Keratinocyte (primary cell): ENCODE measurements around the gene C2orf69. TPM values are rescaled to one million over a fixed set of nuclear protein-coding genes. Genes with fewer than 3 reads are reported as not detected.

Experiments used
- DNase-seq: peaks from one replicate; pipeline ENCODE4 v3.0.0-alpha.2; 2011; ENCODE audit warnings: low read depth, missing footprints, low spot score
- FAIRE-seq: peaks from 2 replicates; lab custom pipeline; 2011; peaks lifted over from hg19 to GRCh38; lab: Jason Lieb, UNC
- H2AFZ ChIP-seq: 2 replicates; pipeline ENCODE4 v1.6.0; 2012; ENCODE audit warnings: low read length, control low read depth, inconsistent platforms; ENCODE audit not compliant: control insufficient read depth
- H3K27ac ChIP-seq: 2 replicates; pipeline ENCODE4 v1.5.1; 2011; ENCODE audit warnings: low read length; ENCODE audit not compliant: control insufficient read depth, insufficient read depth
- H3K27me3 ChIP-seq: 3 replicates; pipeline ENCODE4 v1.6.0; 2011; ENCODE audit warnings: low read length; ENCODE audit not compliant: control insufficient read depth, insufficient read depth; ENCODE audit errors: extremely low read depth
- H3K36me3 ChIP-seq, 2 experiments: 2 replicates in 1 of 2; 3 replicates in 1 of 2; pipeline ENCODE4 v1.5.1; 2011; ENCODE audit warnings: low read length in 2 of 2, mild to moderate bottlenecking in 1 of 2; ENCODE audit not compliant: control insufficient read depth in 2 of 2, insufficient read depth in 2 of 2; ENCODE audit errors: extremely low read depth in 1 of 2
- H3K4me1 ChIP-seq: 3 replicates; pipeline ENCODE4 v1.5.1; 2011; ENCODE audit warnings: low read length; ENCODE audit not compliant: control insufficient read depth, insufficient read depth; ENCODE audit errors: extremely low read depth
- H3K4me2 ChIP-seq: 3 replicates; pipeline ENCODE4 v1.6.0; 2011; ENCODE audit warnings: low read depth, low read length; ENCODE audit not compliant: control insufficient read depth, insufficient read depth; ENCODE audit errors: extremely low read depth
- H3K4me3 ChIP-seq, 3 experiments: fragments of 200-600 bp in 1 of 3; sonication (generic) in 1 of 3; 2 replicates in 2 of 3; 3 replicates in 1 of 3; pipeline ENCODE4 v1.5.1; 2011 to 2016; ENCODE audit warnings: low read length in 3 of 3, mild to moderate bottlenecking in 3 of 3, control low read depth in 2 of 3, inconsistent platforms in 1 of 3, low read depth in 1 of 3, mixed read lengths in 1 of 3, mixed run types in 1 of 3, moderate library complexity in 1 of 3; ENCODE audit not compliant: control insufficient read depth in 2 of 3, insufficient read depth in 2 of 3; ENCODE audit errors: extremely low read depth in 1 of 3
- H3K79me2 ChIP-seq: 2 replicates; pipeline ENCODE4 v1.6.0; 2012; ENCODE audit warnings: low read length; ENCODE audit not compliant: control insufficient read depth, insufficient read depth
- H3K9ac ChIP-seq: 3 replicates; pipeline ENCODE4 v1.6.0; 2011; ENCODE audit warnings: low read length; ENCODE audit not compliant: control insufficient read depth, insufficient read depth; ENCODE audit errors: extremely low read depth
- H3K9me1 ChIP-seq: 3 replicates; pipeline ENCODE4 v1.6.0; 2011; ENCODE audit warnings: low read length; ENCODE audit not compliant: control insufficient read depth, insufficient read depth; ENCODE audit errors: extremely low read depth
- H3K9me3 ChIP-seq: 2 replicates; pipeline ENCODE4 v1.5.1; 2012; ENCODE audit warnings: low read depth, low read length; ENCODE audit not compliant: control insufficient read depth
- H4K20me1 ChIP-seq: 3 replicates; pipeline ENCODE4 v1.6.0; 2011; ENCODE audit warnings: low read length; ENCODE audit not compliant: control insufficient read depth, insufficient read depth; ENCODE audit errors: extremely low read depth
- CTCF ChIP-seq, 3 experiments: IDR thresholded peaks in 1 of 3; conservative IDR thresholded peaks in 1 of 3; optimal IDR thresholded peaks in 1 of 3; 2 replicates in 2 of 3; 3 replicates in 1 of 3; pipeline versions ENCODE3 to v1.5.1; 2011; ENCODE audit warnings: low read length in 3 of 3, mild to moderate bottlenecking in 3 of 3, moderate library complexity in 2 of 3, control low read depth in 1 of 3, inconsistent platforms in 1 of 3; ENCODE audit not compliant: insufficient read depth in 2 of 3; ENCODE audit errors: extremely low read depth in 1 of 3
- EZH2 ChIP-seq: IDR thresholded peaks from one replicate; pipeline ENCODE4 v1.6.1; 2012; ENCODE audit warnings: inconsistent platforms, mild to moderate bottlenecking, low read length, moderate library complexity
- dilution Hi-C: fragments of 300-500 bp; cut with MboI; formaldehyde crosslinking; loops from one replicate; pipeline ENCODE4 v1.7.0; 2020; ENCODE audit warnings: low sequenced_read_pairs; ENCODE audit not compliant: extremely low pct_ligation_motif_present
- polyA plus RNA-seq, 5 experiments: library from polyadenylated mRNA; depleted of rRNA in 3 of 5; stranded (reverse) in 3 of 5; stranded (forward) in 1 of 5; unstranded in 1 of 5; fragments of >200 nt; gene quantifications; 1 replicate in 1 of 5; 2 replicates in 3 of 5; 3 replicates in 1 of 5; pipeline versions ENCODE4 v1.2.1 to v1.2.3, GENCODE V29; 2011 to 2012; ENCODE audit warnings: missing spikeins in 2 of 5, low read depth in 1 of 5, low replicate concordance in 1 of 5

Gene C2orf69
- polyA plus RNA-seq, 1 donor (not counting 4 experiments of a cell fraction or from before 2014, with no cell fraction given), result 8.6 TPM

GRCh38 chr2:199932312-199932855, 21.3 kb downstream of the C2orf69 start:
- Histone ChIP-seq H4K20me1 (no peaks in the 10 kb centered on the region), H2AFZ (no peak overlapping the region), H3K79me2 (no peaks in the 10 kb centered on the region), H3K4me1 (no peaks in the 10 kb centered on the region), H3K27ac (no peak overlapping the region), H3K36me3 (peaks cover 5 to 6% of the 10 kb centered on the region in 2 experiments), H3K27me3 (no peaks in the 10 kb centered on the region), H3K9me3 (no peaks in the 10 kb centered on the region), H3K9me1 (no peaks in the 10 kb centered on the region), H3K9ac (no peak overlapping the region), H3K4me3 (no peak overlapping the region), H3K4me2 (no peak overlapping the region)
- dilution Hi-C loops, result no loop called here
- no peak for TF ChIP-seq EZH2
- TF ChIP-seq CTCF (optimal IDR thresholded peaks at IDR 0.05 in 1 of 3, IDR thresholded peaks at IDR 0.05 in 1 of 3, conservative IDR thresholded peaks at IDR 0.05 in 1 of 3; ENCODE audit: extremely low read depth in 1 of 3, insufficient read depth in 2 of 3, low read length in 3 of 3), result no peak
- FAIRE-seq (no peak), DNase-seq (no peak)

- H3K9me1 ChIP-seq, result no peaks in the 10 kb centered on the region
- no peak for DNase-seq
- TF ChIP-seq EZH2, result no peak
- no peak for TF ChIP-seq CTCF (optimal IDR thresholded peaks at IDR 0.05 in 1 of 3, IDR thresholded peaks at IDR 0.05 in 1 of 3, conservative IDR thresholded peaks at IDR 0.05 in 1 of 3; ENCODE audit: extremely low read depth in 1 of 3, insufficient read depth in 2 of 3, low read length in 3 of 3)
- no peak for FAIRE-seq
- H2AFZ ChIP-seq, result no peak overlapping the region
- H3K9me3 ChIP-seq, result no peaks in the 10 kb centered on the region
- H3K4me2 ChIP-seq, result no peak overlapping the region
- H3K4me3 ChIP-seq, result no peak overlapping the region
- H3K4me1 ChIP-seq, result no peaks in the 10 kb centered on the region
- H3K36me3 ChIP-seq, result peaks cover 5 to 6% of the 10 kb centered on the region in 2 experiments
- dilution Hi-C loops, result no loop called here
- no peak overlapping the region for H3K9ac ChIP-seq
- no peaks in the 10 kb centered on the region for H3K79me2 ChIP-seq
- H3K27ac ChIP-seq, result no peak overlapping the region
- no peaks in the 10 kb centered on the region for H4K20me1 ChIP-seq
- H3K27me3 ChIP-seq, result no peaks in the 10 kb centered on the region
Measured at GRCh38 chr2:199933466-199933865, 22.4 kb downstream of the C2orf69 start.
